ENCODE results near the gene ZP2. TPM values are rescaled to one million over a fixed set of nuclear protein-coding genes. Genes with fewer than 3 reads are reported as not detected.

ZP2 gene
- total RNA-seq, 1 experiment from 2014 or later = not detected

DNA sequence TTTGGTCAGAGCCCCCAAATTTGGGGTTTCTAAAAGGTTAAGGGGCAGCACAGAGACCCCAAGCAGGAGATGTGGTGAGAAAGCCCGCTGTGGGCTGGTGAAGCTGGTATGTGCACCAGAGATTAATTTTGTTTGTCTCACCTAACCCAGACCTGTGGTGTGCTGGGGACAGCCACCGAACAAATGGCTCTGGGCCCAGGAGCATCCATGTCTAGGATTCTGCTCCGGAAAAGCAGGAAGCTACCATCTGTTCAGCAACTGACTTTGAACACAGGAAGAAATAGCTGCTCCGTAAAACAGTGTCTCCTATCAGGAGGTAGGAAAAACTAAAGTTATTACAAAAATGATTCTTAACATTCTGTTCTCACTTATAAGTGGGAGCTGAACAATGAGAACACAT lies 2.7 kb upstream of the ZP2 start:
- Histone ChIP-seq H3K23ac (ENCODE audit: insufficient read length, low read depth, low read length) (no peak overlapping the region), H4K91ac (ENCODE audit: insufficient read length, low read depth, low read length) (no peak overlapping the region), H3K79me2 (ENCODE audit: insufficient read depth, low read length) (no peaks in the 10 kb centered on the region), H3K27ac (ENCODE audit: insufficient read length, low read depth, low read length) (no peak overlapping the region), H2AK5ac (ENCODE audit: insufficient read length, low read length) (no peak overlapping the region), H3K56ac (ENCODE audit: insufficient read length, low read depth, low read length) (no peak overlapping the region), H3T11ph (ENCODE audit: low read length) (no peak overlapping the region), H3K4ac (ENCODE audit: low read depth, low read length) (no peak overlapping the region), H3K18ac (ENCODE audit: insufficient read length, low read depth, low read length) (no peak overlapping the region), H2BK5ac (ENCODE audit: insufficient read length, low read length) (no peak overlapping the region), H2BK120ac (ENCODE audit: low read depth, low read length, poor library complexity, severe bottlenecking) (no peak overlapping the region), H3K9ac (ENCODE audit: extremely low read depth, insufficient read length, low read length) (no peak overlapping the region), H4K5ac (ENCODE audit: insufficient read length, low read depth, low read length) (no peak overlapping the region), H3K14ac (ENCODE audit: insufficient read depth, low read length) (no peak overlapping the region), H2BK15ac (ENCODE audit: low read depth, low read length) (no peak overlapping the region), H2BK20ac (ENCODE audit: low read depth, low read length, poor library complexity, severe bottlenecking) (no peak overlapping the region), H3K79me1 (ENCODE audit: insufficient read depth, low read depth, low read length, poor library complexity, severe bottlenecking) (no peaks in the 10 kb centered on the region), H3K23me2 (ENCODE audit: insufficient read length, low read depth, low read length, poor library complexity, severe bottlenecking) (no peaks in the 10 kb centered on the region), H3K27me3 (ENCODE audit: insufficient read depth, low read length) (no peaks in the 10 kb centered on the region; the same call in 1 of the 2 replicates), H2AFZ (ENCODE audit: low read length) (no peak overlapping the region), H4K20me1 (ENCODE audit: control insufficient read depth, insufficient read depth, insufficient read length) (no peaks in the 10 kb centered on the region), H2BK12ac (ENCODE audit: insufficient read length, low read depth, low read length) (no peak overlapping the region), H3K4me1 (ENCODE audit: insufficient read depth, low read length) (no peaks in the 10 kb centered on the region), H3K4me2 (ENCODE audit: insufficient read depth, insufficient read length, low read length) (no peak overlapping the region), H3K9me3 (ENCODE audit: control insufficient read depth, low read depth, low read length) (no peaks in the 10 kb centered on the region), H4K8ac (replicated peaks; ENCODE audit: insufficient read length, low read depth, low read length) (no peak overlapping the region)
- Mint-ChIP-seq H3K36me3 (ENCODE audit: insufficient read depth in 1 of 3, low read depth in 3 of 3) (no peaks in the 10 kb centered on the region; a peak in 1 of 7 replicates), H3K27ac (no peak overlapping the region), H3K4me3 (no peak overlapping the region; a peak in 1 of 5 replicates), H3K4me1 (peaks cover 10 to 11% of the 10 kb centered on the region in 2 experiments), H3K9me3 (no peaks in the 10 kb centered on the region), H3K27me3 (ENCODE audit: low read depth) (peaks cover 10% of the 10 kb centered on the region; the same call in 1 of the 2 replicates)
- no peak for DNase-seq
- TF ChIP-seq, protein P1, sequence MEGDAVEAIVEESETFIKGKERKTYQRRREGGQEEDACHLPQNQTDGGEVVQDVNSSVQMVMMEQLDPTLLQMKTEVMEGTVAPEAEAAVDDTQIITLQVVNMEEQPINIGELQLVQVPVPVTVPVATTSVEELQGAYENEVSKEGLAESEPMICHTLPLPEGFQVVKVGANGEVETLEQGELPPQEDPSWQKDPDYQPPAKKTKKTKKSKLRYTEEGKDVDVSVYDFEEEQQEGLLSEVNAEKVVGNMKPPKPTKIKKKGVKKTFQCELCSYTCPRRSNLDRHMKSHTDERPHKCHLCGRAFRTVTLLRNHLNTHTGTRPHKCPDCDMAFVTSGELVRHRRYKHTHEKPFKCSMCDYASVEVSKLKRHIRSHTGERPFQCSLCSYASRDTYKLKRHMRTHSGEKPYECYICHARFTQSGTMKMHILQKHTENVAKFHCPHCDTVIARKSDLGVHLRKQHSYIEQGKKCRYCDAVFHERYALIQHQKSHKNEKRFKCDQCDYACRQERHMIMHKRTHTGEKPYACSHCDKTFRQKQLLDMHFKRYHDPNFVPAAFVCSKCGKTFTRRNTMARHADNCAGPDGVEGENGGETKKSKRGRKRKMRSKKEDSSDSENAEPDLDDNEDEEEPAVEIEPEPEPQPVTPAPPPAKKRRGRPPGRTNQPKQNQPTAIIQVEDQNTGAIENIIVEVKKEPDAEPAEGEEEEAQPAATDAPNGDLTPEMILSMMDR (conservative IDR thresholded peaks at IDR 0.05) = no peak
- no CpG with 5 or more reads among the region's 4 CpGs for WGBS (ENCODE audit: extremely low coverage, insufficient read length, low lambda C conversion rate)
